Measurements from ENCODE around the gene ATG3.

DNA sequence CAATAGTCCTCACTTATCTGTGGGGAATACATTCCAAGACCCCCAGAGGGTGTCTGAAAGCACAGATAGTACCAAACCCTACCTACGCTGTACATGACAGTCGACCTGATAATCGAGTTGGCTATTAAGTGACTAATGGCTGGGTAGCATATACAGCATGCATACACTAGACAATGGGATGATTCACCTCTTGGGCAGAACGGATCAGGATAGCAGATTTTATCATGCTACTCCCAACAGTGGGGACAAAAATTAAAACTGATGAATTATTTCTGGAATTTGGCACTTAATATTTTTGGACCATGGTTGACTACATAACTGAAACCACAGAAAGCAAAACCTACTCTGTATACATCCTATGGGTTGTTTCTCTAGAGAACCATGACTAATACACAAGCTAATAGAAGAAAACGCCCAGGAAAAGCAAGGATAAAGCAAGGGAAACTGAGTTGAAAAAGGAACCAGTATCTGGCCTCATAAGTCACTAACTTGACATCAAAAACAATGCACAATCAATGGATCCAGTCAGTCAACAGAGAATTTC lies 15.5 kb downstream of the ATG3 start:
- TF ChIP-seq, protein P1, sequence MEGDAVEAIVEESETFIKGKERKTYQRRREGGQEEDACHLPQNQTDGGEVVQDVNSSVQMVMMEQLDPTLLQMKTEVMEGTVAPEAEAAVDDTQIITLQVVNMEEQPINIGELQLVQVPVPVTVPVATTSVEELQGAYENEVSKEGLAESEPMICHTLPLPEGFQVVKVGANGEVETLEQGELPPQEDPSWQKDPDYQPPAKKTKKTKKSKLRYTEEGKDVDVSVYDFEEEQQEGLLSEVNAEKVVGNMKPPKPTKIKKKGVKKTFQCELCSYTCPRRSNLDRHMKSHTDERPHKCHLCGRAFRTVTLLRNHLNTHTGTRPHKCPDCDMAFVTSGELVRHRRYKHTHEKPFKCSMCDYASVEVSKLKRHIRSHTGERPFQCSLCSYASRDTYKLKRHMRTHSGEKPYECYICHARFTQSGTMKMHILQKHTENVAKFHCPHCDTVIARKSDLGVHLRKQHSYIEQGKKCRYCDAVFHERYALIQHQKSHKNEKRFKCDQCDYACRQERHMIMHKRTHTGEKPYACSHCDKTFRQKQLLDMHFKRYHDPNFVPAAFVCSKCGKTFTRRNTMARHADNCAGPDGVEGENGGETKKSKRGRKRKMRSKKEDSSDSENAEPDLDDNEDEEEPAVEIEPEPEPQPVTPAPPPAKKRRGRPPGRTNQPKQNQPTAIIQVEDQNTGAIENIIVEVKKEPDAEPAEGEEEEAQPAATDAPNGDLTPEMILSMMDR (IDR thresholded peaks at IDR 0.05; ENCODE audit: low read depth, low read length, poor library complexity, severe bottlenecking), result no peak
- TF ChIP-seq EZH2phosphoT487 (IDR thresholded peaks at IDR 0.05; ENCODE audit: borderline replicate concordance, low read length), result no peak

Data from DOHH2 (cell line).